Measurements from ENCODE around the gene KIF14. TPM values are rescaled to one million over a fixed set of nuclear protein-coding genes. Genes with fewer than 3 reads are reported as not detected.
A peak's percentile ranks its signal among the peaks of the same experiment; 100 is the strongest.
"Not testable (repeated sequence)": the region's sequence is repeated elsewhere in the genome, so short reads cannot be mapped to it uniquely, and the experiment has no call there.

Gene KIF14
- total RNA-seq, 2 experiments from 2014 or later, result 17.4 to 17.8 TPM

- H3K27me3 Mint-ChIP-seq, result no peaks in the 10 kb centered on the region
- no peaks in the 10 kb centered on the region for H3K9me3 Mint-ChIP-seq
- H3K27ac Mint-ChIP-seq, result no peak overlapping the region
- H3K4me3 Mint-ChIP-seq, result no peak overlapping the region
- peaks cover 7% of the 10 kb centered on the region for H3K4me1 Mint-ChIP-seq
- peaks cover 2% of the 10 kb centered on the region for H3K36me3 Mint-ChIP-seq
- DNase-seq, result no peak
Measured at GRCh38 chr1:200640963-200641401, 20.4 kb upstream of the KIF14 start.

- Mint-ChIP-seq H3K36me3 (peaks cover 2% of the 10 kb centered on the region), H3K27me3 (no peaks in the 10 kb centered on the region), H3K4me3 (no peak overlapping the region), H3K4me1 (peaks cover 7% of the 10 kb centered on the region), H3K27ac (no peak overlapping the region), H3K9me3 (no peaks in the 10 kb centered on the region)
- no peak for DNase-seq
Measured at GRCh38 chr1:200640373-200640962, 19.9 kb upstream of the KIF14 start.

GRCh38 chr1:200638073-200638472 is 17.5 kb upstream of the KIF14 start:
- DNase-seq, result no peak

GRCh38 chr1:200636681-200637080 is 16.1 kb upstream of the KIF14 start:
- no peaks in the 10 kb centered on the region for H3K27me3 Mint-ChIP-seq
- H3K36me3 Mint-ChIP-seq, result no peaks in the 10 kb centered on the region

More at GRCh38 chr1:200638073-200638472, 17.5 kb upstream of the KIF14 start:
- no peak overlapping the region for H3K27ac Mint-ChIP-seq
- no peaks in the 10 kb centered on the region for H3K36me3 Mint-ChIP-seq
- H3K4me3 Mint-ChIP-seq, result no peak overlapping the region
- H3K9me3 Mint-ChIP-seq, result no peaks in the 10 kb centered on the region
- peaks cover 6% of the 10 kb centered on the region for H3K4me1 Mint-ChIP-seq
- H3K27me3 Mint-ChIP-seq, result no peaks in the 10 kb centered on the region

GRCh38 chr1:200634261-200635122 is 13.9 kb upstream of the KIF14 start:
- Mint-ChIP-seq H3K27ac (no peak overlapping the region), H3K4me3 (no peak overlapping the region), H3K4me1 (peaks cover 2% of the 10 kb centered on the region), H3K27me3 (no peaks in the 10 kb centered on the region), H3K9me3 (no peaks in the 10 kb centered on the region), H3K36me3 (no peaks in the 10 kb centered on the region)
- no peak for DNase-seq

More at GRCh38 chr1:200636681-200637080, 16.1 kb upstream of the KIF14 start:
- H3K4me1 Mint-ChIP-seq, result peaks cover 6% of the 10 kb centered on the region
- H3K9me3 Mint-ChIP-seq, result no peaks in the 10 kb centered on the region
- H3K27ac Mint-ChIP-seq, result no peak overlapping the region
- DNase-seq, result no peak
- no peak overlapping the region for H3K4me3 Mint-ChIP-seq

- H3K4me1 Mint-ChIP-seq, result peaks cover 25% of the 10 kb centered on the region
- no peak overlapping the region for H3K27ac Mint-ChIP-seq
- no peaks in the 10 kb centered on the region for H3K36me3 Mint-ChIP-seq
- H3K27me3 Mint-ChIP-seq, result no peaks in the 10 kb centered on the region
- no peaks in the 10 kb centered on the region for H3K9me3 Mint-ChIP-seq
- H3K4me3 Mint-ChIP-seq, result no peak overlapping the region
- DNase-seq, result no peak
Measured at GRCh38 chr1:200631375-200631774, 10.8 kb upstream of the KIF14 start.

- DNase-seq, H3K36me3 Mint-ChIP-seq, H3K4me3 Mint-ChIP-seq, H3K27me3 Mint-ChIP-seq, H3K27ac Mint-ChIP-seq, H3K9me3 Mint-ChIP-seq: not testable (repeated sequence)
- peaks cover 28% of the 10 kb centered on the region for H3K4me1 Mint-ChIP-seq
Measured at GRCh38 chr1:200630515-200630899, 10.0 kb upstream of the KIF14 start.

- no peaks in the 10 kb centered on the region for H3K27me3 Mint-ChIP-seq
- no peaks in the 10 kb centered on the region for H3K36me3 Mint-ChIP-seq
- no peak for DNase-seq
- no peaks in the 10 kb centered on the region for H3K9me3 Mint-ChIP-seq
- peaks cover 33% of the 10 kb centered on the region for H3K4me1 Mint-ChIP-seq
- H3K4me3 Mint-ChIP-seq, result no peak overlapping the region
- H3K27ac Mint-ChIP-seq, result no peak overlapping the region
Measured at GRCh38 chr1:200629876-200630514, 9.4 kb upstream of the KIF14 start.

GRCh38 chr1:200628223-200628881 is 7.8 kb upstream of the KIF14 start:
- Mint-ChIP-seq H3K4me3 (peak overlapping the region; percentile 52), H3K4me1 (peaks cover 38% of the 10 kb centered on the region), H3K36me3 (no peaks in the 10 kb centered on the region), H3K9me3 (no peaks in the 10 kb centered on the region), H3K27me3 (no peaks in the 10 kb centered on the region), H3K27ac (peak overlapping the region; percentile 81)
- DNase-seq, result peak; percentile 41

GRCh38 chr1:200627575-200628222 is 7.1 kb upstream of the KIF14 start:
- H3K4me3 Mint-ChIP-seq, result peak overlapping the region; percentile 52
- DNase-seq, result no peak
- H3K27ac Mint-ChIP-seq, result peak overlapping the region; percentile 81
- H3K36me3 Mint-ChIP-seq, result no peaks in the 10 kb centered on the region
- peaks cover 38% of the 10 kb centered on the region for H3K4me1 Mint-ChIP-seq
- no peaks in the 10 kb centered on the region for H3K9me3 Mint-ChIP-seq
- no peaks in the 10 kb centered on the region for H3K27me3 Mint-ChIP-seq

- Mint-ChIP-seq H3K27ac (peak overlapping the region; percentile 63), H3K27me3 (no peaks in the 10 kb centered on the region), H3K36me3 (no peaks in the 10 kb centered on the region), H3K4me1 (peaks cover 39% of the 10 kb centered on the region), H3K9me3 (no peaks in the 10 kb centered on the region), H3K4me3 (no peak overlapping the region)
- no peak for DNase-seq
Measured at GRCh38 chr1:200626853-200627534, 6.4 kb upstream of the KIF14 start.

GRCh38 chr1:200625381-200625824 is 4.9 kb upstream of the KIF14 start:
- peak overlapping the region; percentile 80 for H3K27ac Mint-ChIP-seq
- H3K36me3 Mint-ChIP-seq, result no peaks in the 10 kb centered on the region
- H3K4me3 Mint-ChIP-seq, result peak overlapping the region; percentile 40
- no peak for DNase-seq
- peaks cover 42% of the 10 kb centered on the region for H3K4me1 Mint-ChIP-seq
- no peaks in the 10 kb centered on the region for H3K9me3 Mint-ChIP-seq
- H3K27me3 Mint-ChIP-seq, result no peaks in the 10 kb centered on the region

- no peaks in the 10 kb centered on the region for H3K9me3 Mint-ChIP-seq
- peak overlapping the region; percentile 80 for H3K27ac Mint-ChIP-seq
- DNase-seq, result no peak
- peaks cover 45% of the 10 kb centered on the region for H3K4me1 Mint-ChIP-seq
- H3K36me3 Mint-ChIP-seq, result peaks cover 2% of the 10 kb centered on the region
- H3K4me3 Mint-ChIP-seq, result no peak overlapping the region
- H3K27me3 Mint-ChIP-seq, result no peaks in the 10 kb centered on the region
Measured at GRCh38 chr1:200624679-200625335, 4.3 kb upstream of the KIF14 start.

- peaks cover 16% of the 10 kb centered on the region for H3K4me1 Mint-ChIP-seq
- peak overlapping the region; percentile 75 for H3K27ac Mint-ChIP-seq
- no peak for DNase-seq
- H3K27me3 Mint-ChIP-seq, result peaks cover 12% of the 10 kb centered on the region
- H3K4me3 Mint-ChIP-seq, result peak overlapping the region; percentile 87
- H3K9me3 Mint-ChIP-seq, result no peaks in the 10 kb centered on the region
- H3K36me3 Mint-ChIP-seq, result peaks cover 19% of the 10 kb centered on the region
Measured at GRCh38 chr1:200619894-200620272, 668 bp downstream of the KIF14 start.
